DND-41 (cell line): ENCODE data around the gene EVA1C.

Source experiments
- ATAC-seq: fragments of 200-7000 bp; cut with Tn5 transposase; 3 replicates; pipeline ENCODE4 v1.9.1; 2021; ENCODE audit warnings: low read depth; ENCODE audit not compliant: insufficient read depth
- DNase-seq: peaks from one replicate; pipeline ENCODE4 v3.0.0-alpha.2; 2020
- H2AFZ ChIP-seq: 2 replicates; pipeline ENCODE4 v1.6.0; 2012; ENCODE audit warnings: low read depth, low read length
- H3K27ac ChIP-seq: 2 replicates; pipeline ENCODE4 v1.5.1; 2012; ENCODE audit warnings: low read length, inconsistent platforms
- H3K27me3 ChIP-seq: fragments of 200-600 bp; sonication (generic); 2 replicates; pipeline ENCODE4 v1.6.0; 2012; ENCODE audit warnings: low read length, mild to moderate bottlenecking, inconsistent platforms; ENCODE audit not compliant: insufficient read depth, poor library complexity
- H3K36me3 ChIP-seq: 2 replicates; pipeline ENCODE4 v1.5.1; 2012; ENCODE audit warnings: low read length, inconsistent platforms; ENCODE audit not compliant: insufficient read depth
- H3K4me1 ChIP-seq: 2 replicates; pipeline ENCODE4 v1.5.1; 2012; ENCODE audit warnings: mild to moderate bottlenecking, low read length; ENCODE audit not compliant: insufficient read depth
- H3K4me2 ChIP-seq: 2 replicates; pipeline ENCODE4 v1.6.0; 2012; ENCODE audit warnings: mild to moderate bottlenecking, moderate library complexity, low read length, inconsistent platforms; ENCODE audit not compliant: insufficient read depth
- H3K4me3 ChIP-seq, 2 experiments: fragments of 200-600 bp in 1 of 2; shearing (Covaris generic) in 1 of 2; 2 replicates each; pipeline ENCODE4 v1.5.1; 2012 to 2016; ENCODE audit warnings: inconsistent platforms in 2 of 2, low read length in 2 of 2, mild to moderate bottlenecking in 2 of 2, low read depth in 1 of 2, moderate library complexity in 1 of 2
- H3K79me2 ChIP-seq: 2 replicates; pipeline ENCODE4 v1.6.0; 2012; ENCODE audit warnings: low read length, inconsistent platforms; ENCODE audit not compliant: insufficient read depth
- H3K9ac ChIP-seq: 2 replicates; pipeline ENCODE4 v1.6.0; 2012; ENCODE audit warnings: low read depth, mild to moderate bottlenecking, inconsistent platforms, low read length, moderate library complexity
- H3K9me3 ChIP-seq: 2 replicates; pipeline ENCODE4 v1.5.1; 2012; ENCODE audit warnings: low read length, moderate library complexity, mild to moderate bottlenecking, inconsistent platforms; ENCODE audit not compliant: insufficient read depth, severe bottlenecking
- H4K20me1 ChIP-seq: 2 replicates; pipeline ENCODE4 v1.6.0; 2012; ENCODE audit warnings: low read length; ENCODE audit not compliant: insufficient read depth
- EZH2 ChIP-seq: IDR thresholded peaks from 3 replicates; pipeline ENCODE4 v1.6.1; 2012; ENCODE audit warnings: borderline replicate concordance, low read depth, mild to moderate bottlenecking, moderate library complexity, low read length, inconsistent platforms; ENCODE audit not compliant: severe bottlenecking
- TF ChIP-seq, protein P1 (sequence below): IDR thresholded peaks from 2 replicates; pipeline ENCODE4 v1.5.1; 2012; ENCODE audit warnings: borderline replicate concordance, low read length, moderate library complexity, mild to moderate bottlenecking; ENCODE audit not compliant: poor library complexity, severe bottlenecking; ENCODE audit errors: extremely low read depth

The EVA1C gene

DNA sequence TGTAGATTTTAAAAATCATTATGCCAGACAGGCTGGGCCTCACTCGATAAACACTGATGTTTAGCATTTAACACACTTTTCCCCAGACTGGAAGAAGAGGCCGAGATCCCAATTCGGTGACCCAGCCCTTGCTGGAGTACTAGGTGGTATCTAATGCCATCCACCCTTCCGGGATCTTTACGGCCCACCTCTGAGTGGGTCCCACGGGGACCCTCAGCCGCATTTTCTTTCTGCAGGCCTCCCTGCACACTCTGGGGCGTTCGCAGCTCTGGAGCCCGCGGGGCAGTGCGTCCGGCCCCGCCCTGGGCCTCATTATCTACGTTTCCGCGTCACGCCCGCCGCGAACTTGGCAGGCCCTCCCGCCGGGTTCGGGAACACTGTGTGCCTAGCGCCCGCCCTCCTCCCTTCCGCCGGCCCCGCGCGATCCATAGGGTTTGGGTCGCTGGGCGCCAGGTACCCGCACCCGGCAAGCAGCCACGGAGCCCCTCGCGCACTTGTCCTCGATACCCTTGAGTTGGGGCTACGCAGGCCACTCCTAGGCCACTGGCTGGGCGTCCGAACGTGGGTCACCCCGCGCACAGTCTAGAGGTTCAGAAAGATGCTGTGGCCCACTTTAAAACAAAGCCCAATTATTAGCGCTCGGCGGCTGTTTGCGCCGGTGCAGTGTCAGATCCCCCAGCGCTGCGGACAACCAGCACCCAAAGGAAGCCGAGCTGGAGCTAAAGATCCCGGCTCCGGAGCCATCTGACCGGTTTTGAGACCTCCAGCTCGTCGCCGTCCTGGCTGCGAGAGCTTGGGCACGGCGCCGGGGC is 950 bp upstream of the EVA1C start:
- DNase-seq (no peak), ATAC-seq (no peak)
- Histone ChIP-seq H3K27ac (no peak overlapping the region), H3K4me2 (no peak overlapping the region), H3K4me1 (no peaks in the 10 kb centered on the region), H4K20me1 (no peaks in the 10 kb centered on the region), H3K9ac (no peak overlapping the region), H3K27me3 (peaks cover 5% of the 10 kb centered on the region), H3K36me3 (no peaks in the 10 kb centered on the region), H3K9me3 (no peaks in the 10 kb centered on the region), H3K79me2 (no peaks in the 10 kb centered on the region), H2AFZ (no peak overlapping the region), H3K4me3 (no peak overlapping the region)
- no peak for TF ChIP-seq EZH2

DNA sequence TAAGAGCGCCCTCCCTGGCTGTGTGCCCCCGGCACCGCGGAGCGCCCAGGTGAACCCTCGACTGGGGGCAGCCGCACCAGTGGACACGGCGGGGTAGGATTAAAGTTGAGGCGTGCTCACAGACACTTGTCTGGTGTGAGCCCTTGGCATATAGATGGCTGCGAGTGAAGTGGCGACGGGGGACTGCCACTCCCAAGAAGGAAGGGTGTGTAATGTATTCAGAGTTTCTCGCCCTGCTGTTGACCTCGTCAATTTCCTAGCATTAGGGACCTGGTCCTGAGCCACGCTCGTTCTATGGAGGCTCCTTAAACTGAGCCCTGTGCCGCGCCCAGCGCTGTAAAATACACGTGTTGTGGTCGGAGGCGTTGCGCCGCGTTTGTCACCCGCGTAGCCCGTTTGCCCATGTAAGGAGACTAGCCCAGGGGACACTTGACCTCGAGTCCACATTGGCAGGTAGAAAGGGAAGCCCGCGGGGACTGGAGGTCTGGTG is 554 bp downstream of the EVA1C start:
- H2AFZ ChIP-seq, result no peak overlapping the region
- H3K27ac ChIP-seq, result no peak overlapping the region

DNA sequence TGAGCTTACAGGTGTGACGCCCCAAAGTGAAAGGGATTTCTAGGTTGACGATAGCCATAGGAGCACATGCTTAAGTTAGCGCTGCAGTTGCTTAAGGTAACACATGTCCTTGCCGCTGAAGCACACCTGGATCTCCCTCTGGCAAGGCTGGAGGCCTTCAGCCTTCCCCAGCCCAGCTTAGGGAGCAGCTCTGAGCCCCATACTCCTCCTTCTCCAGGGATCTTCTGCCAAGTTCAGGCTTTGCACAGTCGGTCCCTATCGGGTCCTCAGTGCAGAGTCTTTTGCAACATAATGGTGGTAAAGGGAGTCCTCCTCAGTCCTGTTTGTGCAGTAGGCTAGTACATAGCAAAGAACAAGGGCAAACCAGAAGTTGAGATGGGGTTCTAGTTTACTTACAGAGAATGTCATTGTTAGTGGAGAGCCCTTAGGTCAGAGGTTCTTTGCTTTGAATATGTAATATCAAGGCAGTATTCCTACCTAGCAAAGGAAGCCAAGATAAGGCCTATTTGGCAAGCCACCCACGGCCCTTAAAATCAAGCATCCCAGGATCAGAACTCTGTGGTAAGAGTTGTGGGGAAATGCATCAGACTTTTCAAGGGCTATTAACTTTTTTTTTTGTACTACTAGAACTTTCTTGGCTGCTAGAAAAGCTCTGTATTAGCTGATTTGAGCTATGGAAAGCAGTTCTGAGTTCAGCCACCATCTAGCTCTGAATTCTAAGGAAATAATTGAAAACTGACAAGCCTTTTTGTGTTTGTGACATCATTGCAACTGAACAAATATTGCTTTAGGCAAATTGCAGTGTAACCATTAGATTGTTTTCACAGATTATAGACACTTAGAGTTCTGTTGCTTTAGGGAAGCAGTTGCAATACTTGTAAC is 1.4 kb downstream of the EVA1C start:
- no peak overlapping the region for H3K4me3 ChIP-seq
- H3K9ac ChIP-seq, result no peak overlapping the region
- H3K4me1 ChIP-seq, result no peaks in the 10 kb centered on the region
- no peak overlapping the region for H2AFZ ChIP-seq
- H4K20me1 ChIP-seq, result no peaks in the 10 kb centered on the region
- no peak for TF ChIP-seq EZH2
- TF ChIP-seq, protein P1, sequence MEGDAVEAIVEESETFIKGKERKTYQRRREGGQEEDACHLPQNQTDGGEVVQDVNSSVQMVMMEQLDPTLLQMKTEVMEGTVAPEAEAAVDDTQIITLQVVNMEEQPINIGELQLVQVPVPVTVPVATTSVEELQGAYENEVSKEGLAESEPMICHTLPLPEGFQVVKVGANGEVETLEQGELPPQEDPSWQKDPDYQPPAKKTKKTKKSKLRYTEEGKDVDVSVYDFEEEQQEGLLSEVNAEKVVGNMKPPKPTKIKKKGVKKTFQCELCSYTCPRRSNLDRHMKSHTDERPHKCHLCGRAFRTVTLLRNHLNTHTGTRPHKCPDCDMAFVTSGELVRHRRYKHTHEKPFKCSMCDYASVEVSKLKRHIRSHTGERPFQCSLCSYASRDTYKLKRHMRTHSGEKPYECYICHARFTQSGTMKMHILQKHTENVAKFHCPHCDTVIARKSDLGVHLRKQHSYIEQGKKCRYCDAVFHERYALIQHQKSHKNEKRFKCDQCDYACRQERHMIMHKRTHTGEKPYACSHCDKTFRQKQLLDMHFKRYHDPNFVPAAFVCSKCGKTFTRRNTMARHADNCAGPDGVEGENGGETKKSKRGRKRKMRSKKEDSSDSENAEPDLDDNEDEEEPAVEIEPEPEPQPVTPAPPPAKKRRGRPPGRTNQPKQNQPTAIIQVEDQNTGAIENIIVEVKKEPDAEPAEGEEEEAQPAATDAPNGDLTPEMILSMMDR, result no peak
- H3K27ac ChIP-seq, result no peak overlapping the region
- no peaks in the 10 kb centered on the region for H3K9me3 ChIP-seq
- ATAC-seq, result no peak
- no peaks in the 10 kb centered on the region for H3K79me2 ChIP-seq
- no peaks in the 10 kb centered on the region for H3K36me3 ChIP-seq
- DNase-seq, result no peak
- peaks cover 5% of the 10 kb centered on the region for H3K27me3 ChIP-seq
- H3K4me2 ChIP-seq, result no peak overlapping the region

More for the DNA sequence above, 554 bp downstream of the EVA1C start:
- DNase-seq (no peak), ATAC-seq (no peak)
- Histone ChIP-seq H3K4me3 (no peak overlapping the region), H3K36me3 (no peaks in the 10 kb centered on the region), H3K4me2 (no peak overlapping the region), H3K9ac (no peak overlapping the region), H3K4me1 (no peaks in the 10 kb centered on the region), H3K9me3 (no peaks in the 10 kb centered on the region), H3K27me3 (peaks cover 5% of the 10 kb centered on the region), H3K79me2 (no peaks in the 10 kb centered on the region), H4K20me1 (no peaks in the 10 kb centered on the region)
- TF ChIP-seq, protein P1, result no peak
- no peak for TF ChIP-seq EZH2
